ENCODE results near the gene GABRD. TPM values are rescaled to one million over a fixed set of nuclear protein-coding genes. Genes with fewer than 3 reads are reported as not detected.
A peak's percentile ranks its signal among the peaks of the same experiment; 100 is the strongest.

Gene GABRD
- total RNA-seq, 2 experiments from 2014 or later: not detected

DNA sequence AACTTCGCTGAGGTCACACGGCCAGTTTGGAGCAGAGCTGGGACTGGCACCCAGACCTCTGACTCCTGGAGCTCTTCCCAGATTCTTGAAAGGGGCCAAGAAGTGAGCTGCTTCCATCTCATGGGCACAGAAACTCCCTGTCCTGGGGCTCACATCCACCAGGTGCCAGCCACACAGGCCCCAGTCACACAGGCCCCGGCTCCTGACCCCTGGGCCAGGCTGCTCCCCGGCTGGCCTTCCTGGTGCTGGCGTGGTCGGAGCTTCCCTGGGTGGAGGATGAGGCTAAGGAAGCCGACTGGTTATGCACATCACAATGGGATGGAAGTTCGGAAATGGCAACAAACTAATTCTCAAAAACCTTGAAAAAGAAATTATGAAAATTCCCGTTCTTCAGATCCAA, 3.0 kb upstream of the GABRD start:
- no peak for DNase-seq
- H3K27me3 Mint-ChIP-seq: peaks cover 57% of the 10 kb centered on the region

DNA sequence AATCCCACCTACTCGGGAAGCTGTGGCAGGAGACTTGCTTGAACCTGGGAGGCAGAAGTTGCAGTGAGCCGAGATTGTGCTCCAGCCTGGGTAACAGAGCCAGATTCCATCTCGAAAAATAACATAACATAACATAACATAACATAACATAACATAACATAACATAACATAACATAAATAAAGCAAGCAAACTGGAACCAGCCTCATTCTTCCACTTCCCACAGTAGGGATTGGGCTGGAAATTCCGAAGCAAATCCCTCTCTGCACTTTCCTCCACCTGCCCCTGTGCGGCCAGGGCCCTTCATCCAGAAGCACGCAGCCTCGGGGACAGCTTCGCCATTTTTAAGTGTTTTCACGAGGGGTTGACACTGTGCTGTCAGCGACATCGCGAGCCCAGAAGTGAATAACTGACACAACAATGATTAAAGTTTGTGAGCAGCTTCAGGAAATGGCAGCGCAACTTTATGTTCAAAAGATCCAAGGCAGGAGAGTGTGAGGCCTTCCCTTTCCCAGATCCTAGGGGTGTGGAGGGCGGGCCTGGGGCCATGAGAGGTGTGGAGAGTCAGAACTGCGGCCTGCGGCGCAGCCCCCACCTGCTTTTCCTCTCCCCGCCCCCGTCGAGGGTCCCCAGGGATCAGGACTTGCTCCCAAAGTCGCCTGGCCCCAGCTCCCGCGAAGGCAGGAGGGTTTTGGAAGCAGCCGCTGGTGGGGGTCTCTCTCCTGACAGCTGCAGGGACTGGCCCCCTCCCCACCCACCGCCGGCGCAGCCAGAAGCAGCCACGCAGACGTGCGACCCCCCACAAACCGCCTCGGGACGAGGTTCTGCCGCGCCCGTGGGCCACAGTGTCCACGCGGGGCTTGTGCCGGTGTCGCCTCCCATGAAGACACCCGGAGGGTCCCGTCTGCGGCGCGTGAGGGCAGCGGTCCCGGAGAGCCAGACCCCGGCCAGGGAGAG, 651 bp upstream of the GABRD start:
- CTCF ChIA-PET: interaction anchor here (1.7 kb wide), 1 partner anchor 26 kb away, joined by 4 read pairs; no protein-coding TSS in a partner anchor
- no peak for DNase-seq
- Mint-ChIP-seq H3K4me1 (peaks cover 2% of the 10 kb centered on the region), H3K4me3 (no peak overlapping the region), H3K27me3 (peaks cover 59% of the 10 kb centered on the region), H3K9me3 (no peaks in the 10 kb centered on the region), H3K27ac (no peak overlapping the region), H3K36me3 (ENCODE audit: low read depth) (no peaks in the 10 kb centered on the region)
- POLR2A ChIA-PET: no interaction called here

More for the DNA sequence above, 3.0 kb upstream of the GABRD start:
- no peak overlapping the region for H3K4me3 Mint-ChIP-seq
- H3K9me3 Mint-ChIP-seq: no peaks in the 10 kb centered on the region
- no peak overlapping the region for H3K27ac Mint-ChIP-seq
- CTCF ChIA-PET: no interaction called here
- no peaks in the 10 kb centered on the region for H3K36me3 Mint-ChIP-seq (ENCODE audit: low read depth)
- POLR2A ChIA-PET: no interaction called here
- peaks cover 2% of the 10 kb centered on the region for H3K4me1 Mint-ChIP-seq

DNA sequence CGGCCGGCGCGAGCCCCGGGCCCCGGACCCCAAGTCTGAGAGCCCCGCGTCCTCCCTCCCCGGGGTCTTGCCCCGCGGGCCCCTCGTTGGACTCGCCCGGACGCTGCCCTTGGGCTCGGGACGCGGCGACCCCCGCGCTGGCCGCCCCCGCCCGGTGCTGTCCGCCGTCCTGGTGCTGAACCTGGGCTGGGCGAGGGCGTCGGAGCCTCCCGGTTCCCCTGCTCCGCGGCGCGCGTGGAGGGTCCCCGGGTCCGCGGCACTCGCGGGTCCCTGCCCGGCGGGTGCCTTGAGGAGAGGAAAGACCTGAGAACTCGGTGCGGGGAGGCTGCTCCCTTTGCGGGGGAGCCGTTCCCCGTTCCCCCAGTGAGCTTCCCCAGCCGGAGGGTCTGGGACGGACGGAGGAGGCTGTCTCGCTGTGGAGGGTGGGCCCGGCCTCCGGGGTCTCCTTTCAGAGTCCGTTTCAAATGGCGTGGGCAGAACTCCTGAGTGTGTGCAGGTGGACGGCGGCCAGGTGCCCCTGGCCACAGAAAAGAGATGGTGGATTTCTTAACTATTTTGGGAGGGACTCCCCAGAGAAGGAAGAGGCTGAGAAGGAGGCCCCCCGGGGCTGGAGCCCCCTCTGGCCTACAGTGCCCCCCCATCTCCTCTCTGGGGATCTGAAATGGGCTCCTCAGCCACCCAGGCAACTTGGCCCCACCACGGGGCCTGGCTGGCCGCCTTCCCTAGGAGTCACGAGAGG, 595 bp downstream of the GABRD start:
- ChIA-PET POLR2A (no interaction called here), CTCF (no interaction called here)
- H3K4me3 Mint-ChIP-seq: no peak overlapping the region
- peaks cover 2% of the 10 kb centered on the region for H3K4me1 Mint-ChIP-seq
- DNase-seq: no peak
- H3K27me3 Mint-ChIP-seq: peaks cover 55% of the 10 kb centered on the region
- H3K9me3 Mint-ChIP-seq: no peaks in the 10 kb centered on the region
- no peaks in the 10 kb centered on the region for H3K36me3 Mint-ChIP-seq (ENCODE audit: low read depth)
- H3K27ac Mint-ChIP-seq: no peak overlapping the region

DNA sequence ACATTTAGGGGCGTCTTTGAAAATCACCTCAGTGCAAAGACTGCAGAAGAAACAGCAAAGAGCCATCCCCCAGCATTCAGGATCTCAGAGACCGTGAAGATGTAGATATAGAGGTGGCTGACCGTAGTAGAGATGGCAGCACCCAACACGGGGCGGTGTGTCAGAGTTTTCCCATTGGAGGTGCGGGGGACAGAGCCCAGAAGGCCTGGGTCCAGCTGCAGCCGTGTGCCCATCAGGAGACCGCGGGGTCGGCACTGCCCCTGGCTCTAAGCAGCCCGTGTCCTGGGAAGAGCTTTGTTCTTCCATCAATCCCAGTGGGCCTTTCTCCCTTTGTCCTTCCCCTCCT, 1.1 kb downstream of the GABRD start:
- ChIA-PET CTCF (no interaction called here), POLR2A (no interaction called here)
- H3K36me3 Mint-ChIP-seq (ENCODE audit: low read depth): no peaks in the 10 kb centered on the region
- H3K27me3 Mint-ChIP-seq: peaks cover 49% of the 10 kb centered on the region
- no peak overlapping the region for H3K27ac Mint-ChIP-seq
- H3K4me1 Mint-ChIP-seq: peaks cover 2% of the 10 kb centered on the region
- no peaks in the 10 kb centered on the region for H3K9me3 Mint-ChIP-seq
- no peak overlapping the region for H3K4me3 Mint-ChIP-seq
- DNase-seq: no peak

DNA sequence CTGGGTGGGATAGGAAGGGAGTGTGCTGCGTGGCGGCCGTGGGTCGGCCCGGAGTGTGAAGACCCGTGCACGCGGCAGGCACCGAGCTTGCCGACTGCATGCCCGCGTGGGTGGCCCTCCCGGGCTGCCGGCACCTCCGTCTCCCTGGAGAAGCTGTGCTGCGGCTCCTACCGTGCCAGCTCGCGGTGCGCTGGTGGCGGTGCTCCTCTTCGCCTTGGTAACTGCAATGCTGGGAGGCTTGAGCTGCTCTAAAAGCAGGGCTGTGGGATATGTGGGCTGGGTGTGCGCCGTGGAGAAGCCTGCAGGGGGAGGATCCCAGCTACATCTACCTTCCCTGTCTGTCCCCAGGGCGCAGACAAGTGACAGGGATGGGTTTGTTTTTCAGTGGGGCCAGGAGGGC, 2.4 kb downstream of the GABRD start:
- H3K4me1 Mint-ChIP-seq: peaks cover 2% of the 10 kb centered on the region
- H3K4me3 Mint-ChIP-seq: no peak overlapping the region
- no peak overlapping the region for H3K27ac Mint-ChIP-seq
- H3K9me3 Mint-ChIP-seq: no peaks in the 10 kb centered on the region
- H3K27me3 Mint-ChIP-seq: peaks cover 39% of the 10 kb centered on the region
- POLR2A ChIA-PET: no interaction called here
- H3K36me3 Mint-ChIP-seq (ENCODE audit: low read depth): no peaks in the 10 kb centered on the region
- CTCF ChIA-PET: no interaction called here
- DNase-seq: no peak

DNA sequence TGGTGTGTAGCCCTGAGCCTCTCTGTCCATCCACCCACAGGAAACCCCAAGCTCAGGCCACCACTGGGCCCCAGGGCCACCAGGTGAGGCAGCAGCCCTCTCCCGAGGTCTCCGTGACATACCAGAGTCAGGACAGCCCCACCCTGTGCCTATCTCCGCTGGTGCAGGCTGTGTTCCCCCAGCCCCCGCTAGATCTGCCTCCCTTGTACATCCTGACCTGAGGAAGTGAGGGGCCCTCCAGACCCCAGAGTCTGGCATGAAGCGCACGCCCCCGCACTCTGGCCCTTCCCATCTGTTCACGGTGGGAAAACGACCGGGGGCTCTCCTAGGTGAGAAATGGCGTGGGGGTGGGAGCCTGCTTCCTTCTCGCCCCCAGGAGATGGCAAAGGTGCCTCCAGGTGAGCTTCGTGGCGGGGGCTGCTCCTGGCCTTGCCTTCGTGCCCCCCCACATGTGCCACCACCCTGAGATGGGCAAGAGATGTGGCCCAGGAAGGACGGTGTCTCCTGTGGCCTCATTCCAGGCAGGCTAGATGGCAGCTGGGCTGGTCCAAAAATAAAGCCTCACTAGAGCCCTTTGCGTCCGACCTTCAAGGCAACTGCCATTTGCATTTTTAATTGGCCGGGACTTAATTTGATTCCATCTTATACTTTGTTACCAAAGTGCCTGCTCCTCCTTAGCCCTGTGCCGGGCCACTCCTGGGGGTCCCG, 3.1 kb downstream of the GABRD start:
- no peak for DNase-seq
- Mint-ChIP-seq H3K4me3 (no peak overlapping the region), H3K9me3 (no peaks in the 10 kb centered on the region), H3K27me3 (peaks cover 32% of the 10 kb centered on the region), H3K27ac (no peak overlapping the region), H3K4me1 (peaks cover 2% of the 10 kb centered on the region), H3K36me3 (ENCODE audit: low read depth) (no peaks in the 10 kb centered on the region)
- ChIA-PET CTCF (no interaction called here), POLR2A (no interaction called here)

DNA sequence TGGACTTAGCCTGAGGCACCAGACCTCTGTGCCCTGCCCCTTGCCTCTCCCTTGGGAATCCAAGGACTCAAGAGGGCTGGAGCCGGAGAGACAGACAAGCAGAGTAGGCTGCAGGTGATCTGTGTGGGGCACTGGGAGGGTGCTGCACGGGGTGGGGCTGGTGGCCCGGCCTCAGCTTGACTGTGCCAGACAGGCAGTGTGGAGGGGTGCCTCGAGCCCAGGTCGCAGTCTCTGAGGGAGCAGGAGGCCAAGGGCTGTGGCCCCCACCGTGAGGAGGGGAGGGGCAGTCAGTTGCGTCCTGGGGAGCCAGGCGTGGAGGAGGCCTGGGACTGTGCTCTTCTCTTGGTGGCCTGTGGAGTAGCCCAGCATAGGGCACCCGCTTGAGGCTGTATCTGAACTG, 4.0 kb downstream of the GABRD start:
- no peak overlapping the region for H3K27ac Mint-ChIP-seq
- DNase-seq: no peak
- peaks cover 25% of the 10 kb centered on the region for H3K27me3 Mint-ChIP-seq
- no peaks in the 10 kb centered on the region for H3K36me3 Mint-ChIP-seq (ENCODE audit: low read depth)
- H3K4me1 Mint-ChIP-seq: peaks cover 2% of the 10 kb centered on the region
- POLR2A ChIA-PET: no interaction called here
- CTCF ChIA-PET: no interaction called here
- H3K9me3 Mint-ChIP-seq: no peaks in the 10 kb centered on the region
- no peak overlapping the region for H3K4me3 Mint-ChIP-seq

DNA sequence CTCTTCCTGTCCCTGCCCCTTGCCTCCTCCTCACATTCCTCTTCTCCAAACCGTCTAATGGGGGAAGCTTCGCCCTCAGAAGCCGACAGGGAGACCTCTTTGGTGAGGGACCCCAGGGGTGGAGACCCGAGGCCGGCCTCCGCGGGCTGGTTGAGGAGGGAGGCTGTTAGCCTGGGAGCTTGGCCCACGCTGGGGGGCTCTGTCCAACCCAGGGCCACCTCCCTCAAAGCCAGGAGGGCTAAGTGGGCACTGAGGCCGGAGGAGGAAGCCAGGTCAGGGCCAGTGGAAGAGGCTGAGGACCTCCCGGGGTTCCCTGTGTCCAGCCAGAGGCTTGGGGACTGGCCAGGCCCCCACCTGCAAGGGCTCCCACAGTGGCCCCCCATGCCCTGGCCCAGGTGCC, 5.3 kb downstream of the GABRD start:
- no peak overlapping the region for H3K4me3 Mint-ChIP-seq
- no peaks in the 10 kb centered on the region for H3K4me1 Mint-ChIP-seq
- no peaks in the 10 kb centered on the region for H3K36me3 Mint-ChIP-seq (ENCODE audit: low read depth)
- DNase-seq: no peak
- H3K9me3 Mint-ChIP-seq: no peaks in the 10 kb centered on the region
- no peak overlapping the region for H3K27ac Mint-ChIP-seq
- CTCF ChIA-PET: interaction anchor here (0.8 kb wide), 1 partner anchor 20 kb away, joined by 4 read pairs; no protein-coding TSS in a partner anchor
- POLR2A ChIA-PET: interaction anchor here (1.0 kb wide), 1 partner anchor 563 kb away, joined by 3 read pairs; no protein-coding TSS in a partner anchor
- H3K27me3 Mint-ChIP-seq: peaks cover 20% of the 10 kb centered on the region

DNA sequence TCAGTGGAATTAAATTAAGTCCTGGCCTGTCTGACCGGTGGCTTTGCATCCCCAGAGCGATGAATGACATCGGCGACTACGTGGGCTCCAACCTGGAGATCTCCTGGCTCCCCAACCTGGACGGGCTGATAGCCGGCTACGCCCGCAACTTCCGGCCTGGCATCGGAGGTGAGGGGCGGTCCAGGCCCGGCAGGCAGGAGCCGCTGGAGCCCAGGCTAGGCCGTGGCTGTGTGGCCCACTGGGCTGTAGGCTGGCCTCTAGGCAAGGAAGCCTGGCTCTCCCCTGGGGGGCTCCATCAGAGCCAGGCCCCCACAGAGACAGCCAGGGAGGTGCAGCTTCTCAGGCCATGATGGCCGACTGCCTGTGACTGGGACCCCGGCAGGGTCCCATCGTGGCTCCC, 5.7 kb downstream of the GABRD start:
- POLR2A ChIA-PET: interaction anchor here (1.1 to 1.2 kb wide), 2 partner anchors 9 to 20 kb away, joined by 3 to 5 read pairs; no protein-coding TSS in a partner anchor
- CTCF ChIA-PET: interaction anchor here (1.2 kb wide), 1 partner anchor 20 kb away, joined by 4 read pairs; no protein-coding TSS in a partner anchor
- Mint-ChIP-seq H3K27me3 (peaks cover 18% of the 10 kb centered on the region), H3K27ac (no peak overlapping the region), H3K4me1 (no peaks in the 10 kb centered on the region), H3K36me3 (ENCODE audit: low read depth) (no peaks in the 10 kb centered on the region), H3K9me3 (no peaks in the 10 kb centered on the region), H3K4me3 (no peak overlapping the region)
- DNase-seq: no peak

DNA sequence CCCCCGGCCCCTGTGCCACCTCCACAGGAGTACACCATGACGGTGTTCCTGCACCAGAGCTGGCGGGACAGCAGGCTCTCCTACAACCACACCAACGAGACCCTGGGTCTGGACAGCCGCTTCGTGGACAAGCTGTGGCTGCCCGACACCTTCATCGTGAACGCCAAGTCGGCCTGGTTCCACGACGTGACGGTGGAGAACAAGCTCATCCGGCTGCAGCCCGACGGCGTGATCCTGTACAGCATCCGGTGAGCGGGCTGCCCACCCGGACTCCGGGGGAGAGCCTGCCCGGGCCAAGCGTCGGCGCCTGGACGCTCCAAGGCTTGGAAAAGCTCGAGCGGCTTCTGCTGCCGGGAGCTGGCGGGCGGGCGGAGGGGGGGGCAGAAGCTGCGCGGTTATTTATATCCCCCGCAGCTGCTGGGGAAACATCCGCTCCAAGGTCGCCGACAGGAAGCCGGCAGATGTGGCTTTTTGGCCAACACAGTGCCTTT, 6.4 kb downstream of the GABRD start:
- CTCF ChIA-PET: interaction anchor here (1.2 kb wide), 1 partner anchor 19 kb away, joined by 4 read pairs; no protein-coding TSS in a partner anchor
- POLR2A ChIA-PET: interaction anchor here (1.1 to 1.2 kb wide), 2 partner anchors 9 to 19 kb away, joined by 3 to 5 read pairs; no protein-coding TSS in a partner anchor
- Mint-ChIP-seq H3K9me3 (no peaks in the 10 kb centered on the region), H3K27ac (no peak overlapping the region), H3K27me3 (peaks cover 12% of the 10 kb centered on the region), H3K4me3 (no peak overlapping the region), H3K4me1 (no peaks in the 10 kb centered on the region), H3K36me3 (ENCODE audit: low read depth) (no peaks in the 10 kb centered on the region)
- peak; percentile 25 for DNase-seq

DNA sequence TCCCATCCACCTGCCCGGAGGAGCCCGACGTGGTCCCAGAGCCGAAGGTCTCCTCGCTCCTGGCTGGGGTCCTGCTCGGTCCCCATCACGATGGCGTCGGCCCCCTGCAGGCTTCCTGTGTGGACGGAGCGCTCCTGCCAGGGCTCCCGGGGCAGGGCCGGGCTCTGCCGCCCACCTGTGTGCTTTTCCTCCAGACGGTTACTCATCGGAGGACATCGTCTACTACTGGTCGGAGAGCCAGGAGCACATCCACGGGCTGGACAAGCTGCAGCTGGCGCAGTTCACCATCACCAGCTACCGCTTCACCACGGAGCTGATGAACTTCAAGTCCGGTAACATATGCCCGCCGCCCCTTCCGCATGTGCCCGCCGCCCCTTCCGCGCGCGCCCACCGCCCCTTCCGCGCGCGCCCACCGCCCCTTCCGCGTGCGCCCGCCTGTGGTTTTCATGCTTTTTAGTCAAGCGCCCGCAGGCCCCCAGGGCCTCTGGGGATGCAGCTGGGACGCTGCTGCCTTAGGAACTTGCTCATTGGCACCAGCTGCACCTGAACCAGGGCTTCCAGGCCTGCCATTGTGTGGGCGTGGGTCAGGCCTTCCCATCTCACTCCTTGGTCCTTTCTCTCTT, 8.9 kb downstream of the GABRD start:
- no peak overlapping the region for H3K4me3 Mint-ChIP-seq
- H3K4me1 Mint-ChIP-seq: no peaks in the 10 kb centered on the region
- no peak overlapping the region for H3K27ac Mint-ChIP-seq
- no peak for DNase-seq
- no peaks in the 10 kb centered on the region for H3K27me3 Mint-ChIP-seq
- no peaks in the 10 kb centered on the region for H3K9me3 Mint-ChIP-seq
- CTCF ChIA-PET: no interaction called here
- H3K36me3 Mint-ChIP-seq (ENCODE audit: low read depth): no peaks in the 10 kb centered on the region
- POLR2A ChIA-PET: no interaction called here

DNA sequence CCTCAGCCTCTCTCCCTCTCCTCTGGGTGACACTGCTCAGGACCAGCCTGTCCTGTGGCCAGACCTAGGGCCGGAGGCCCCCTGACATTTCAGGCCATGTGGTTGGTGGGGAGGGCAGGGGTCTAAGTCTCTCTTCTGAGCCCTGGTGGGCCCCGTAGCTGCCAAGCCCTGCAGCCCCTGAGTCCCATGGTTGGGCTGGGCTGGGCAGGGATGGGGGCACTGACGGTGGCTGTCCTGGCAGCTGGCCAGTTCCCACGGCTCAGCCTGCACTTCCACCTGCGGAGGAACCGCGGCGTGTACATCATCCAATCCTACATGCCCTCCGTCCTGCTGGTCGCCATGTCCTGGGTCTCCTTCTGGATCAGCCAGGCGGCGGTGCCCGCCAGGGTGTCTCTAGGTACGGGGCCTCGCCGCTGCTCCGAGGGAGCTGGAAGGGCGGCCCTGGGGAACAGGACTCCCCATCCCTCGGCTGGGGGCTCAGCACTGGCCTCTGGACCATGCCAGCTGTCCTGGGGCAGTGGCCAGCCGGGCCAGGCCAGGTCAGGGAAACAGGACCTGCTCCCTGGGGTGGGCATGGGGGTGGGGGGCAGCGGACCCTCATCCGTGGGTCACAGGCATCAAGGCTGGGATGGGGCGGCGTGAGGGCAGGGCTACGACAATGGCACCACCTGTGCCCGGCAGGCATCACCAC, 9.9 kb downstream of the GABRD start:
- H3K27ac Mint-ChIP-seq: no peak overlapping the region
- H3K4me1 Mint-ChIP-seq: no peaks in the 10 kb centered on the region
- ChIA-PET CTCF (no interaction called here), POLR2A (no interaction called here)
- H3K36me3 Mint-ChIP-seq (ENCODE audit: low read depth): no peaks in the 10 kb centered on the region
- no peaks in the 10 kb centered on the region for H3K27me3 Mint-ChIP-seq
- no peak overlapping the region for H3K4me3 Mint-ChIP-seq
- no peak for DNase-seq
- no peaks in the 10 kb centered on the region for H3K9me3 Mint-ChIP-seq

All from activated CD4-positive, alpha-beta memory T cell treated with anti-CD3 and anti-CD28 coated beads, Interleukin-2, amount 10 ng/mL, durations not matched to agents 7 days and 5 days (primary cell).